Endothelial cell of umbilical vein (primary cell): ENCODE data around the gene CLOCK. TPM values are rescaled to one million over a fixed set of nuclear protein-coding genes. Genes with fewer than 3 reads are reported as not detected.

Source experiments
- BruUV-seq: library from RNA; stranded (reverse); fragments of 400-500 nt; replicated peaks from 2 replicates; lab custom pipeline; 2021; lab: Mats Ljungman, UMichigan
- CTCF ChIA-PET: fragments of 300-600, 350-600 bp; sonication (Branson Sonifier 250); formaldehyde crosslinking; loops from one replicate; lab custom pipeline; 2021; ENCODE audit warnings: antibody characterized with exemption, inconsistent platforms; lab: Charles Lee
- POLR2A ChIA-PET: fragments of 300-600, 350-600 bp; sonication (Branson Sonifier 250); formaldehyde crosslinking; loops from one replicate; lab custom pipeline; 2021; ENCODE audit warnings: antibody characterized with exemption, inconsistent platforms; lab: Charles Lee
- DNase-seq: peaks from one replicate; pipeline ENCODE4 v3.0.0-alpha.2; 2011; ENCODE audit warnings: low read depth, low spot score
- FAIRE-seq: peaks from 2 replicates; lab custom pipeline; 2011; peaks lifted over from hg19 to GRCh38; lab: Jason Lieb, UNC
- H2AFZ ChIP-seq: 2 replicates; pipeline ENCODE4 v1.6.0; 2012; ENCODE audit warnings: low read depth, low read length, control low read depth, inconsistent platforms
- H3K27ac ChIP-seq: 2 replicates; pipeline ENCODE4 v1.5.1; 2011; ENCODE audit warnings: low read depth, mild to moderate bottlenecking, control low read depth, low read length, moderate library complexity; ENCODE audit not compliant: insufficient read depth
- H3K27me3 ChIP-seq, 2 experiments: 2 replicates each; pipeline versions ENCODE4 v1.6.0 to v1.6.1; 2011; ENCODE audit warnings: low read length in 2 of 2, mixed read lengths in 1 of 2; ENCODE audit not compliant: control insufficient read depth in 2 of 2, insufficient read depth in 2 of 2
- H3K36me3 ChIP-seq, 2 experiments: 2 replicates in 1 of 2; 3 replicates in 1 of 2; pipeline ENCODE4 v1.5.1; 2011; ENCODE audit warnings: low read length in 2 of 2, mild to moderate bottlenecking in 1 of 2, moderate library complexity in 1 of 2; ENCODE audit not compliant: control insufficient read depth in 2 of 2, insufficient read depth in 2 of 2; ENCODE audit errors: extremely low read depth in 1 of 2
- H3K4me1 ChIP-seq: 3 replicates; pipeline ENCODE4 v1.5.1; 2011; ENCODE audit warnings: mild to moderate bottlenecking, low read length; ENCODE audit not compliant: control insufficient read depth, insufficient read depth; ENCODE audit errors: extremely low read depth
- H3K4me2 ChIP-seq: 2 replicates; pipeline ENCODE4 v1.6.1; 2011; ENCODE audit warnings: low read length, control low read depth, mixed read lengths; ENCODE audit not compliant: insufficient read depth
- H3K4me3 ChIP-seq, 3 experiments: fragments of 200-600 bp in 1 of 3; sonication (generic), shearing (Covaris generic) in 1 of 3; replicated peaks in 1 of 3; 2 replicates each; pipeline ENCODE4 v1.5.1; 2011 to 2016; ENCODE audit warnings: control low read depth in 3 of 3, low read length in 3 of 3, mild to moderate bottlenecking in 2 of 3, inconsistent platforms in 1 of 3, low read depth in 1 of 3, moderate library complexity in 1 of 3; ENCODE audit not compliant: insufficient read depth in 1 of 3
- H3K79me2 ChIP-seq: 2 replicates; pipeline ENCODE4 v1.6.0; 2012; ENCODE audit warnings: low read length, inconsistent platforms; ENCODE audit not compliant: control insufficient read depth, insufficient read depth
- H3K9ac ChIP-seq: replicated peaks from 2 replicates; pipeline ENCODE3; 2011; ENCODE audit warnings: low read length, control low read depth; ENCODE audit not compliant: insufficient read depth; ENCODE audit errors: extremely low read depth
- H3K9me1 ChIP-seq: replicated peaks from 3 replicates; pipeline ENCODE4 v1.6.0; 2011; ENCODE audit warnings: mild to moderate bottlenecking, low read length; ENCODE audit not compliant: control insufficient read depth, insufficient read depth; ENCODE audit errors: extremely low read depth
- H3K9me3 ChIP-seq: replicated peaks from 2 replicates; pipeline ENCODE4 v1.5.1; 2012; ENCODE audit warnings: low read length, inconsistent platforms; ENCODE audit not compliant: control insufficient read depth, insufficient read depth
- H4K20me1 ChIP-seq: replicated peaks from 2 replicates; pipeline ENCODE3; 2011; ENCODE audit warnings: mild to moderate bottlenecking, low read length; ENCODE audit not compliant: control insufficient read depth, insufficient read depth; ENCODE audit errors: extremely low read depth
- EZH2 ChIP-seq: IDR thresholded peaks from 2 replicates; pipeline ENCODE4 v1.6.1; 2012; ENCODE audit warnings: borderline replicate concordance, low read depth, mild to moderate bottlenecking, moderate library complexity, low read length, inconsistent platforms; ENCODE audit not compliant: severe bottlenecking
- GATA2 ChIP-seq: IDR thresholded peaks from 2 replicates; pipeline ENCODE4 v1.7.0; 2011; ENCODE audit warnings: low read depth, mild to moderate bottlenecking, moderate library complexity, mixed read lengths, low read length; ENCODE audit not compliant: insufficient read length, insufficient read depth
- JUN ChIP-seq: IDR thresholded peaks from 2 replicates; pipeline ENCODE4 v1.6.1; 2011; ENCODE audit warnings: borderline replicate concordance, low read depth; ENCODE audit not compliant: insufficient read length, insufficient read depth
- MYC ChIP-seq: IDR thresholded peaks from one replicate; pipeline ENCODE4 v1.6.1; 2011; ENCODE audit warnings: mild to moderate bottlenecking, low read depth, low read length
- POLR2A ChIP-seq: IDR thresholded peaks from 2 replicates; pipeline ENCODE4 v1.6.1; 2012; ENCODE audit warnings: low read depth, mild to moderate bottlenecking, control low read depth, low read length
- POLR2AphosphoS5 ChIP-seq: IDR thresholded peaks from 2 replicates; pipeline ENCODE4 v1.6.1; 2012; ENCODE audit warnings: low read depth, mild to moderate bottlenecking, control low read depth, low read length, moderate library complexity; ENCODE audit not compliant: insufficient read depth
- dilution Hi-C: fragments of 300-500 bp; cut with MboI; formaldehyde crosslinking; loops from one replicate; pipeline ENCODE4 v1.15.0; 2019; ENCODE audit warnings: low sequenced_read_pairs; ENCODE audit not compliant: extremely low pct_ligation_motif_present
- intact Hi-C: fragments of 100-400 bp; cut with micrococcal nuclease; formaldehyde crosslinking; loops from one replicate; pipeline ENCODE4 v1.10.0; 2022
- polyA plus RNA-seq, 4 experiments: library from polyadenylated mRNA; depleted of rRNA in 3 of 4; stranded (reverse) in 3 of 4; unstranded in 1 of 4; fragments of >200 nt; gene quantifications; 2 replicates each; pipeline versions ENCODE4 v1.2.1 to v1.2.3, GENCODE V29; 2011 to 2012; ENCODE audit warnings: missing spikeins in 1 of 4
- total RNA-seq: library from RNA; stranded (reverse); gene quantifications from 2 replicates; pipeline ENCODE4 v1.2.3, GENCODE V29; 2021
- TF ChIP-seq, protein P1 (sequence below), 2 donors: IDR thresholded peaks; 1 replicate in 1 of 2; 2 replicates in 1 of 2; pipeline ENCODE4 v1.5.1; 2011; ENCODE audit warnings: low read length in 2 of 2, mild to moderate bottlenecking in 2 of 2, moderate library complexity in 2 of 2, control low read depth in 1 of 2, inconsistent platforms in 1 of 2, low read depth in 1 of 2; ENCODE audit not compliant: insufficient read depth in 1 of 2; ENCODE audit errors: extremely low read depth in 1 of 2
- TF ChIP-seq, protein P2 (sequence below): IDR thresholded peaks from 2 replicates; pipeline ENCODE4 v1.6.1; 2011; ENCODE audit not compliant: insufficient read depth, insufficient read length

Gene CLOCK
- total and polyA plus RNA-seq, 2 donors (not counting 3 experiments of a cell fraction or from before 2014, with no cell fraction given), result 7.5 to 23.8 TPM

DNA sequence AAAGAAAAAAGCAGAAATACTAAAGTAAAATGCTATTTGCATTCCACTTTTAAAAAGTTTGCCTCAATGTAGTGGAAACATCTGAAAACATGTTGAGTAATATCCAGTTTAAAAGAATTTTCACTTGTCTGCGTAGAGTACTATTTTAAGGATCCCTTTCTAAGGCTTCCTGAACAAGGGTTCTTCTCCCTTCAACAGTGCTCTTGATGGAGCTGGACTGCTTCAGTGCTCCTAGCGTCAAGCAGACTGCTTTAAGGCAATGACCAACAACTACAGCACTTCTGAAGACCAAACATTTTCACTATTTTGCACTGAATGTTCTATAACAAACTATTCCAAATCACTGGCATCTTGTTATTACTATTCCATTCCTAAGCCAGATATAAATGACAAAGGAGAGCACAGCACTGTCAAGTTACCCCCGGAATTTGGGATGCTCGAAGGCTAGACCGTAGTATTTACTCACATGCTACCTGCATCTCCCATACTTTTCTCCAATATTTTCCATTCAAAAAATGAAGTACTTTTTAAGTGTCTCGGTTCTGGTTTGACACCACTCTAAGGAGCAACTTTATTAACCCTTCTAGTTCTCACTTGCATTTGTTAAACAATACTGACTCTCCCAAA lies 114.9 kb downstream of the CLOCK start:
- ChIA-PET POLR2A (no interaction called here), CTCF (interaction anchor here (0.6 to 2.1 kb wide), 4 partner anchors 15 to 461 kb away, joined by 3 to 7 read pairs (median 4); no protein-coding TSS in a partner anchor)
- peaks cover 0 to 38% of the 10 kb centered on the region in 2 experiments for H3K36me3 ChIP-seq
- no peak overlapping the region for H3K4me2 ChIP-seq
- H3K27ac ChIP-seq, result no peak overlapping the region
- peaks cover 13% of the 10 kb centered on the region for H3K4me1 ChIP-seq
- H3K9ac ChIP-seq, result no peak overlapping the region
- BruUV-seq, result no TSS peak
- no peaks in the 10 kb centered on the region for H3K9me1 ChIP-seq
- intact Hi-C loops, result loop anchor here (2.0 to 10.0 kb wide), 2 partner anchors 85 to 457 kb away; partner anchors contain the start of gene SRD5A3
- dilution Hi-C loops, result no loop called here
- H3K4me3 ChIP-seq, result no peak overlapping the region
- TF ChIP-seq, protein P1, sequence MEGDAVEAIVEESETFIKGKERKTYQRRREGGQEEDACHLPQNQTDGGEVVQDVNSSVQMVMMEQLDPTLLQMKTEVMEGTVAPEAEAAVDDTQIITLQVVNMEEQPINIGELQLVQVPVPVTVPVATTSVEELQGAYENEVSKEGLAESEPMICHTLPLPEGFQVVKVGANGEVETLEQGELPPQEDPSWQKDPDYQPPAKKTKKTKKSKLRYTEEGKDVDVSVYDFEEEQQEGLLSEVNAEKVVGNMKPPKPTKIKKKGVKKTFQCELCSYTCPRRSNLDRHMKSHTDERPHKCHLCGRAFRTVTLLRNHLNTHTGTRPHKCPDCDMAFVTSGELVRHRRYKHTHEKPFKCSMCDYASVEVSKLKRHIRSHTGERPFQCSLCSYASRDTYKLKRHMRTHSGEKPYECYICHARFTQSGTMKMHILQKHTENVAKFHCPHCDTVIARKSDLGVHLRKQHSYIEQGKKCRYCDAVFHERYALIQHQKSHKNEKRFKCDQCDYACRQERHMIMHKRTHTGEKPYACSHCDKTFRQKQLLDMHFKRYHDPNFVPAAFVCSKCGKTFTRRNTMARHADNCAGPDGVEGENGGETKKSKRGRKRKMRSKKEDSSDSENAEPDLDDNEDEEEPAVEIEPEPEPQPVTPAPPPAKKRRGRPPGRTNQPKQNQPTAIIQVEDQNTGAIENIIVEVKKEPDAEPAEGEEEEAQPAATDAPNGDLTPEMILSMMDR (IDR thresholded peaks at IDR 0.05; ENCODE audit: extremely low read depth in 1 of 2, insufficient read depth in 1 of 2, low read depth in 1 of 2, low read length in 2 of 2), result no peak
- no peak for TF ChIP-seq JUN
- TF ChIP-seq, protein P2, sequence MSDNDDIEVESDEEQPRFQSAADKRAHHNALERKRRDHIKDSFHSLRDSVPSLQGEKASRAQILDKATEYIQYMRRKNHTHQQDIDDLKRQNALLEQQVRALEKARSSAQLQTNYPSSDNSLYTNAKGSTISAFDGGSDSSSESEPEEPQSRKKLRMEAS, result no peak
- no peak for TF ChIP-seq MYC
- TF ChIP-seq EZH2, result no peak
- no peak for TF ChIP-seq GATA2
- no peak for TF ChIP-seq POLR2A
- no peak for TF ChIP-seq POLR2AphosphoS5
- DNase-seq (no peak), FAIRE-seq (no peak)
- H3K9me3 ChIP-seq, result no peaks in the 10 kb centered on the region
- H3K27me3 ChIP-seq, result no peaks in the 10 kb centered on the region
- H2AFZ ChIP-seq, result no peak overlapping the region
- H3K79me2 ChIP-seq, result no peaks in the 10 kb centered on the region
- no peaks in the 10 kb centered on the region for H4K20me1 ChIP-seq
